SK-N-SH treated with all-trans-retinoic acid at 6 μM for 48 hours (cell line): Measurements from ENCODE around the gene CFAP299.

Experiments used
- ATAC-seq: fragments of 200-7000 bp; cut with Tn5 transposase; 3 replicates; pipeline ENCODE4 v1.9.1; 2020; ENCODE audit warnings: mild to moderate bottlenecking, moderate library complexity
- ARNTL ChIP-seq: fragments of 450-650 bp; formaldehyde crosslinking; IDR thresholded peaks from 2 replicates; pipeline ENCODE4 v1.5.0; 2020; ENCODE audit warnings: low read depth, mild to moderate bottlenecking, moderate library complexity, borderline replicate concordance
- BACH2 ChIP-seq: fragments of 250-450 bp; sonication (Bioruptor Pico); IDR thresholded peaks from 2 replicates; pipeline ENCODE4 v1.9.0; 2021; ENCODE audit warnings: mild to moderate bottlenecking, borderline replicate concordance
- GLIS3 ChIP-seq: fragments of 250-450 bp; sonication (Bioruptor Pico); IDR thresholded peaks from 2 replicates; pipeline ENCODE4 v1.5.0; 2020; ENCODE audit warnings: mild to moderate bottlenecking, moderate library complexity
- ISL1 ChIP-seq: fragments of 250-450 bp; sonication (Bioruptor Pico); IDR thresholded peaks from 2 replicates; pipeline ENCODE4 v2.1.2; 2022; ENCODE audit warnings: mild to moderate bottlenecking, moderate library complexity
- OSR1 ChIP-seq: fragments of 250-450 bp; sonication (Bioruptor Pico); IDR thresholded peaks from 2 replicates; pipeline ENCODE4 v1.8.0; 2022; ENCODE audit warnings: moderate library complexity, mild to moderate bottlenecking, inconsistent platforms
- RARB ChIP-seq: fragments of 250-450 bp; sonication (Bioruptor Pico); IDR thresholded peaks from 2 replicates; pipeline ENCODE4 v1.8.0; 2021; ENCODE audit warnings: mild to moderate bottlenecking, moderate library complexity
- SNAI2 ChIP-seq: fragments of 250-450 bp; sonication (Bioruptor Pico); IDR thresholded peaks from 2 replicates; pipeline ENCODE4 v1.5.0; 2020; ENCODE audit warnings: mild to moderate bottlenecking, moderate library complexity
- TCF4 ChIP-seq: fragments of 250-450 bp; sonication (Bioruptor Pico); IDR thresholded peaks from 2 replicates; pipeline ENCODE4 v1.8.0; 2021; ENCODE audit warnings: mild to moderate bottlenecking, moderate library complexity, borderline replicate concordance
- TOX ChIP-seq: fragments of 250-450 bp; sonication (Bioruptor Pico); IDR thresholded peaks from 2 replicates; pipeline ENCODE4 v1.8.0; 2021; ENCODE audit warnings: mild to moderate bottlenecking, moderate library complexity, borderline replicate concordance
- ZC3H10 ChIP-seq: fragments of 250-450 bp; sonication (Bioruptor Pico); IDR thresholded peaks from 2 replicates; pipeline ENCODE4 v1.5.1; 2021; ENCODE audit warnings: mild to moderate bottlenecking, moderate library complexity
- ZFP30 ChIP-seq: fragments of 450-650 bp; formaldehyde crosslinking; IDR thresholded peaks from 2 replicates; pipeline ENCODE4 v1.5.0; 2022; ENCODE audit warnings: mild to moderate bottlenecking, moderate library complexity
- ZNF565 ChIP-seq: fragments of 450-650 bp; formaldehyde crosslinking; conservative IDR thresholded peaks from 2 replicates; pipeline ENCODE4 v1.5.0; 2020; ENCODE audit warnings: low read depth, mild to moderate bottlenecking, moderate library complexity
- ZNF8 ChIP-seq: fragments of 450-650 bp; formaldehyde crosslinking; IDR thresholded peaks from 2 replicates; pipeline ENCODE4 v1.5.0; 2020; ENCODE audit warnings: mild to moderate bottlenecking, moderate library complexity
- TF ChIP-seq, protein P1 (sequence below): fragments of 250-450 bp; sonication (Bioruptor Pico); IDR thresholded peaks from 2 replicates; pipeline ENCODE4 v1.5.0; 2020; ENCODE audit warnings: mild to moderate bottlenecking, moderate library complexity
- TF ChIP-seq, protein P2 (sequence below): fragments of 250-450 bp; sonication (Bioruptor Pico); IDR thresholded peaks from 2 replicates; pipeline ENCODE4 v1.5.1; 2021; ENCODE audit warnings: mild to moderate bottlenecking, moderate library complexity
- TF ChIP-seq, protein P3 (sequence below): fragments of 250-450 bp; sonication (Bioruptor Pico); IDR thresholded peaks from 2 replicates; pipeline ENCODE4 v1.8.0; 2020; ENCODE audit warnings: mild to moderate bottlenecking, moderate library complexity, borderline replicate concordance

Gene CFAP299

DNA sequence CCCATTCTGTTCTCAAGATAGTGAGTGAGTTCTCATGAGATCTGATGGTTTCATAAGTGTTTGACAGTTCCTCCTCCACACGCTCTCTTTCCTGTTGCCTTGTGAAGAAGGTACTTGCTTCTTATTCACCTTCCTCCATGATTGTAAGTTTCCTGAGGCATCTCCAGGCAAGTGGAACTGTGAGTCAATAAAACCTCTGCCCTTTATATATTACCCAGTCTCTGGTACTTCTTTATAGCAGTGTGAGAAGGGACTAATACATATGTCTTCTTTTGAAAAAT is 58.4 kb downstream of the CFAP299 start:
- ATAC-seq: no peak
- no peak for TF ChIP-seq ARNTL
- TF ChIP-seq, protein P1, sequence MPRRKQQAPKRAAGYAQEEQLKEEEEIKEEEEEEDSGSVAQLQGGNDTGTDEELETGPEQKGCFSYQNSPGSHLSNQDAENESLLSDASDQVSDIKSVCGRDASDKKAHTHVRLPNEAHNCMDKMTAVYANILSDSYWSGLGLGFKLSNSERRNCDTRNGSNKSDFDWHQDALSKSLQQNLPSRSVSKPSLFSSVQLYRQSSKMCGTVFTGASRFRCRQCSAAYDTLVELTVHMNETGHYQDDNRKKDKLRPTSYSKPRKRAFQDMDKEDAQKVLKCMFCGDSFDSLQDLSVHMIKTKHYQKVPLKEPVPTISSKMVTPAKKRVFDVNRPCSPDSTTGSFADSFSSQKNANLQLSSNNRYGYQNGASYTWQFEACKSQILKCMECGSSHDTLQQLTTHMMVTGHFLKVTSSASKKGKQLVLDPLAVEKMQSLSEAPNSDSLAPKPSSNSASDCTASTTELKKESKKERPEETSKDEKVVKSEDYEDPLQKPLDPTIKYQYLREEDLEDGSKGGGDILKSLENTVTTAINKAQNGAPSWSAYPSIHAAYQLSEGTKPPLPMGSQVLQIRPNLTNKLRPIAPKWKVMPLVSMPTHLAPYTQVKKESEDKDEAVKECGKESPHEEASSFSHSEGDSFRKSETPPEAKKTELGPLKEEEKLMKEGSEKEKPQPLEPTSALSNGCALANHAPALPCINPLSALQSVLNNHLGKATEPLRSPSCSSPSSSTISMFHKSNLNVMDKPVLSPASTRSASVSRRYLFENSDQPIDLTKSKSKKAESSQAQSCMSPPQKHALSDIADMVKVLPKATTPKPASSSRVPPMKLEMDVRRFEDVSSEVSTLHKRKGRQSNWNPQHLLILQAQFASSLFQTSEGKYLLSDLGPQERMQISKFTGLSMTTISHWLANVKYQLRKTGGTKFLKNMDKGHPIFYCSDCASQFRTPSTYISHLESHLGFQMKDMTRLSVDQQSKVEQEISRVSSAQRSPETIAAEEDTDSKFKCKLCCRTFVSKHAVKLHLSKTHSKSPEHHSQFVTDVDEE: no peak
- no peak for TF ChIP-seq TCF4 (CRISPR knock-in tag)
- no peak for TF ChIP-seq SNAI2
- no peak for TF ChIP-seq ZC3H10 (CRISPR knock-in tag)
- TF ChIP-seq RARB (CRISPR knock-in tag): no peak
- TF ChIP-seq, protein P2, sequence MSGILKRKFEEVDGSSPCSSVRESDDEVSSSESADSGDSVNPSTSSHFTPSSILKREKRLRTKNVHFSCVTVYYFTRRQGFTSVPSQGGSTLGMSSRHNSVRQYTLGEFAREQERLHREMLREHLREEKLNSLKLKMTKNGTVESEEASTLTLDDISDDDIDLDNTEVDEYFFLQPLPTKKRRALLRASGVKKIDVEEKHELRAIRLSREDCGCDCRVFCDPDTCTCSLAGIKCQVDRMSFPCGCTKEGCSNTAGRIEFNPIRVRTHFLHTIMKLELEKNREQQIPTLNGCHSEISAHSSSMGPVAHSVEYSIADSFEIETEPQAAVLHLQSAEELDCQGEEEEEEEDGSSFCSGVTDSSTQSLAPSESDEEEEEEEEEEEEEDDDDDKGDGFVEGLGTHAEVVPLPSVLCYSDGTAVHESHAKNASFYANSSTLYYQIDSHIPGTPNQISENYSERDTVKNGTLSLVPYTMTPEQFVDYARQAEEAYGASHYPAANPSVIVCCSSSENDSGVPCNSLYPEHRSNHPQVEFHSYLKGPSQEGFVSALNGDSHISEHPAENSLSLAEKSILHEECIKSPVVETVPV: no peak

DNA sequence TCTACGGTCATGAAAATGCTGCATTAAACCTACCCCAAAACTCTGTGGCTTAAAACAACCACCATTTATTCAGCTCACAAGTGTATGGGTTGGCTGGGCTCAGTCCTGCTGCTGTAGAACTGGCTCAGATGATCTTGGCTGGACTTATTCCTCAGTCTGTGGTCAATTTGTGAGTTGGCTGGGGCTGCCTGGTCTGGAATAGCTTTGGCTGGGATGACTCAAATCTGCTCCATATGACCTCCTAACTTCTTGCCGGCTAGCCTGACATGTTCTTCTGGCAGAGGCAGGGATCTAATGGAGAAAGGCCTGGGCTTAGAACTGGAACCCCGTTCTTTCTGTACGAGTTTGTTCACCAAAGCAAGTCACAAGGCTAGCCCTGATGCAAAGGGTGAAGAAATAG is 71.7 kb downstream of the CFAP299 start:
- ATAC-seq: peak; percentile 83
- TF ChIP-seq, protein P1: no peak
- TF ChIP-seq ZNF8 (CRISPR knock-in tag): no peak
- TF ChIP-seq, protein P2: no peak
- no peak for TF ChIP-seq GLIS3

DNA sequence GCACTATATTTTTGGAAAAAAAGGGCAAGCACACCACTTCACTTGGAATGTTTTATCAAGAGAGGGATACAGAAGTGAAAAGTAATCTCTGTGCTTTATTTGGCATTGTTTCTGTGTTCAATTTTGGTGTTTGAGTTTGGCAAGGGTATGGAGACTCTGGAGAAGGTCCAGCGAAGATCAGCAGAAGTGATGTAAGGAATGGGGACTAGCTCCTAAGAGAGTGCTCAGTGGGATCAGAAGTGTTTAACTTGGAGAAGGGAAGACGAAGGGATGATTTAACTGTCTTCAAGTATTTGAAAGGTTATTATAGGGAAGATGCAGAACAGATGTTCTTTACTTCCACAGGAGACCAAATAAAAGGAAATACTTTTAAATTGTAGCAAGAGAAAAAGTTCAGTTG is 74.3 kb downstream of the CFAP299 start:
- ATAC-seq: no peak
- TF ChIP-seq TOX (CRISPR knock-in tag) (no peak), ZFP30 (no peak), BACH2 (CRISPR knock-in tag) (no peak), ARNTL (no peak), ZNF565 (CRISPR knock-in tag) (no peak), GLIS3 (no peak), OSR1 (CRISPR knock-in tag) (no peak), ZNF8 (CRISPR knock-in tag) (no peak), ISL1 (CRISPR knock-in tag) (no peak)
- TF ChIP-seq, protein P3, sequence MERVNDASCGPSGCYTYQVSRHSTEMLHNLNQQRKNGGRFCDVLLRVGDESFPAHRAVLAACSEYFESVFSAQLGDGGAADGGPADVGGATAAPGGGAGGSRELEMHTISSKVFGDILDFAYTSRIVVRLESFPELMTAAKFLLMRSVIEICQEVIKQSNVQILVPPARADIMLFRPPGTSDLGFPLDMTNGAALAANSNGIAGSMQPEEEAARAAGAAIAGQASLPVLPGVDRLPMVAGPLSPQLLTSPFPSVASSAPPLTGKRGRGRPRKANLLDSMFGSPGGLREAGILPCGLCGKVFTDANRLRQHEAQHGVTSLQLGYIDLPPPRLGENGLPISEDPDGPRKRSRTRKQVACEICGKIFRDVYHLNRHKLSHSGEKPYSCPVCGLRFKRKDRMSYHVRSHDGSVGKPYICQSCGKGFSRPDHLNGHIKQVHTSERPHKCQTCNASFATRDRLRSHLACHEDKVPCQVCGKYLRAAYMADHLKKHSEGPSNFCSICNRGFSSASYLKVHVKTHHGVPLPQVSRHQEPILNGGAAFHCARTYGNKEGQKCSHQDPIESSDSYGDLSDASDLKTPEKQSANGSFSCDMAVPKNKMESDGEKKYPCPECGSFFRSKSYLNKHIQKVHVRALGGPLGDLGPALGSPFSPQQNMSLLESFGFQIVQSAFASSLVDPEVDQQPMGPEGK (CRISPR knock-in tag): no peak
- TF ChIP-seq, protein P1: no peak
